NCI-H82 treated with DMSO at 0.1 percent for 48 hours (cell line): ENCODE results near the gene HSPG2.

Experiments used
- DNase-seq: peaks from one replicate; lab custom pipeline; 2025; ENCODE audit not compliant: unreplicated experiment; lab: John Stamatoyannopoulos, UW

The HSPG2 gene

DNA sequence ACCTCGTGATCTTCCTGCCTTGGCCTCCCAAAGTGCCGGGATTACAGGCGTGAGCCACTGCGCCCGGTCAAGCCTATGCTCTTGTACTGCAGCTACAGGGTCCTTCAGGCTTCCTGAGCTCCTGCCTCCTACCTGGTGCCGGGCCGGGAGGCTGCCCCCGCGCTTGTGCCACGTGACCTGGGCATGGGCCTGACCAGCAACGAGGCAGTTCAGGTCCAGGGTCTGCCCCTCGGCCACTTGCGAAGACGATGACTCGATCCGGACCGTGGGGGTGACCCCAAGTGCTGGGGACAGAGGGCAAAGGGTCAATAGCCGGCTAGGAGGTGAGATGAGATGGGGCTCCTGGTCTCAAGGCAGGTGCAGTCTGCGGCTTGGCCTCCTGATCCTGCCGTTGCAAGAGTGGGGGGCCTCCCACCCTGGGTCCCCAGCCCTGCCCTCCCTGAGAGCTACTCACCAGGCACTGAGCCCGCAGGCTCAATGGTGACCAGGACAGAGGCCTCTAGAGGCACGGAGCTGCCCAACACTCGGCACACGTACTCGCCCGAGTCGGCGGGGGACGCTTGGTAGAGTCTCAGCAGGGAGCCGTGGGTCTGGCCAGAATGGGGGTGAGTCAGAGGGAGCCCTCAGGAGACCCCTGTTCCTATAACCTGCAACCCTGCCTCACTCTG, 87.1 kb downstream of the HSPG2 start:
- DNase-seq, result no peak

DNA sequence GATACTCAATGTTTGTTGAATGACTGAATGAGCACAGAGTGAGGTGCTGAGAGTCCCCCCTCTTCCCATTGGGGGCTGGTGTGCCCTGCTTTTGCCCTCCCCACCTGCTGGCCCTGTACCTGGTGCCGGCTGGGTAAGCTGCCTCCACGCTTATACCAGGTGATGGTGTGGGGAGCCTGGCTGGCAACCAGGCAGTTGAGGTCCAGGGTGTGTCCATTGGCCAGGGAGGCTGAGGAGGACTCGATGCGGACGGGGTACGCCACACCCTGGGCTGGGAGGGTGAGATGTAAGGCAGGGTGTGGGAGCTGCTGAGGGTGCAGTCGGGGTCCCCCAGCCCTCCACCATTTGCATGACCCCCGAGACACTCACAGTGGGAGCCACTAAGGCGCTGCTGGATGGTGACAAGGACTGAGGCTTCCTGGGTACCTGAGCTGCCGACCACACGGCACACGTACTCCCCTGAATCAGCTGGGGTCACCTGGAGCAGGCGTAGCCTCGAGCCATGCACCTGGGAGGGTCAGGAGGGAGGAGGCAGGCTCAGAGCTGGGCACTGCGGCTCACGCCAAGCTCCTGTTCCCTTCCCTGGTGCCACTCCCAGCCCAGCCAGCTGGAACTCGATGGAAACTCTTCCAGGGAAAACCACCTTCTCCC, 88.5 kb downstream of the HSPG2 start:
- no peak for DNase-seq

DNA sequence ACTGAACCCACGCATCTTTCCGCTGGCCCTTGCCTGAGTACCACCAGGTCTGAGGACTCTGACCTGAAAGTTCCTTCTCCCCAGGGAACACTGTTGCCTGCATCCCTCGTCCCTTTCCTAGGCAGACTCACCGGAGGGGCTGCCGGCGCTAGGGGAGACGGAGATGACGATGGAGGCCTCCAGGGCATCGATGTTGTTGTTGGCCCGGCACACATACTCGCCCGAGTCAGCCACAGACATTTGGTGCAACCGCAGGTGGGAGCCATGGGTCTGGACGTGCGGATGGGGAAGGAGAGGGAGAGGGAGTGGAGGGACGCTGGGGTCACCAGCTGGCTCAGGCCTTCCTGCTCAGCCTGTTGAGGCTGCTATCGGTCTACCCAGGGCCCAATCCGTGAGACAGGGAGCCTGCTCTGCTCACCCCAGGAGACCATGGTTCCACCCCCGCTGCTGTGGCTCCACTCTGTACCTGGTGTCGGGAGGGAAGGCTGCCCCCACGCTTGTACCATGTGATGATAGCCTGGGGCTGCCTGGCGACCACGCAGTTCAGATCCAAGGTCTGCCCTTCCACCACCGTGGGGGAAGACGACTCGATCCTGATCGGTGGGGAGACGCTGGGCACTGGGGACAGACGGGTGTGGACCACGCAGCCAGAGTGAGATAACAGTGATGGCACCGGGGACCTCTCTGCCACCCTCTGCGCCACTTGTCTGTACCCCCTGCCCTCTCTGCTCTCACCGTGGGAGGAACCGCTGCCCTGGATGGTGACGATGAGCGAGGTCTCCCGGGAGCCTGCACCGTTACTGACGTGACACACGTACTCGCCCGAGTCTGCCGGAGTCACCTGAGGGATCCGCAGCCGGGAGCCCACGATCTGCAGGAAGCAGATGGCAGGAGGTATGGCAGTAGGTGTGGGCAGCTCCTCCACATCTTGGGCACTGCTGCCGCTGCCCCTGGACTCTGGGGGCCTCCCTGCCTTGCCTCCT, 89.6 kb downstream of the HSPG2 start:
- no peak for DNase-seq

DNA sequence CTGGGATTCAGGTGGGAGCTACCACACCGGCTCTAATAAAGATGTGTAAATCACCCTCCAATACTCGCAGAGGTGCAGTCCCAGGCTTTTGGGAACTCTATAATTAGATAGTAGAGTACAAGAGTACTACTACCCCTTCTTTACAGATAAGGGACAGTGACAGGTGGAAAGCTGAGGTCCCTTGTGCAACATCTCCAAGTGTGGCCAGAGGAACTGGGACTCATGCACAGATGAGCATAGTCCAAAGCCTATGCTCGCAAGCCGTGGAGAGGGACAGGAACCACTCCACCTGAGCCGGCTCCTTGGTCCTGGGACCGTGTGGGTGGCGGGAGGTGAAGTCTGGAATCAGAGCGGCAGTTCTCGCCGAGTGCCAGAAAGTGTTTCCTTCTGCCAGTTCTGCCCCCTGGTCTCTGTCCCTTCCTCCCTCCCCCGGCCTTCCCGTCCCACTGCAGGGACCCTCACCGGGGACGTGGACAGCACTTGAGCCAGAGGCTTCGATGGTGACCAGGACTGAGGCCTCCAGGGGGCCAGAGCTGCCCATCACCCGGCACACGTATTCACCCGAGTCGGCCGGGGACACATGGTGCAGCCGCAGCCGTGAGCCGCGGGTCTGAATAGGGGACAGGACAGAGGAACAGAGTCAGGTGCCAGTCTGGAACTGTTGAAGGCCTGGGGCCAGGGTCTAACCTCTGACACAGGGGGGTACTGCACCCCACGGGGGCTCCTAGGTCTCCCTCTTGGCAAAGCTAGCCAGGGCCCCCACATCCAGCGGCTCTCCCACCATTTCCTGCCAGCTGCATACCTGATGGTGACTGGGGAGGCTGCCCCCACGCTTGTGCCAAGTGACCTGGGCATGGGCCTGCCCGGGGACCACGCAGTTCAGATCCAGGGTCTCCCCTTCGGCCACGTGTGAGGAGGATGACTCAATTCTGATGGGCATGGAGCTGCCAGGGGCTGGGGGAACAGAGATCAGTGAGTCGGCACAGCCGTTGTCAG, 91.2 kb downstream of the HSPG2 start:
- no peak for DNase-seq

DNA sequence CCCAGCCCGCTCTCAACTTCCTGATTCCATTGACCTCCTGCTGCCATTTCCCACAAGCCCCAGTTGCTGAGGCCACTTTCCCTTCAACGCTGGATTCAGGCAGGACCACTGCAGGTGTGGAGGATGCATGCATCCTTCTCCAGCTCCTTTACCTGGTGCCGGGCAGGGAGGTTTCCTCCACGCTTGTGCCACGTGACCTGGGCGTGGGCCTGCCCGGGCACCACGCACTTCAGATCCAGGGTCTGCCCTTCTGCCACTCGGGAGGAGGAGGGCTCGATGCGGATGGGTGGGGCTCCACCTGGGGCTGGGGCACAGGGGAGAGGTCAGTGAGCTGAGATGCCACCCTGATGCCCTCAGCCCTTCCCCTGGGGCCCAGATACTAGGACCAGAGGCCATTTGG, 93.1 kb downstream of the HSPG2 start:
- DNase-seq, result no peak

DNA sequence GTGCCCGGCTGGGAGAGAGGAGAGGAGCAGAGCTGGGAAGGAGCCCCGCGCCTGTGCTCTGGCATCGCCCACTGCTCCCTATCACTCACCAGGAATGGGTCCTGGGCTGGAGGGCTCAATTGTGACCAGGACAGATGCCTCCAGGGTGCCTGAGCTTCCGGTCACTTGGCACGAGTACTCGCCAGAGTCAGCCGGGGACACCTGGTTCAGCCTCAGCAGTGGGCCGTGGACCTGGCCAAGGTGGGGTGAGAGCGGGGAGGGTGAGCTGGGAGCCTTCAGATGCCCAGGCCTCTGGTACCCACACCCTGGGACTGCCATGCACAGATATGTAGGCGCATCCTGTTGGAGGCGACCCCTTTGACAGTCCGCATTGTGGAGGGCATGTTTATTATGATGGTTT, 93.9 kb downstream of the HSPG2 start:
- DNase-seq, result no peak

DNA sequence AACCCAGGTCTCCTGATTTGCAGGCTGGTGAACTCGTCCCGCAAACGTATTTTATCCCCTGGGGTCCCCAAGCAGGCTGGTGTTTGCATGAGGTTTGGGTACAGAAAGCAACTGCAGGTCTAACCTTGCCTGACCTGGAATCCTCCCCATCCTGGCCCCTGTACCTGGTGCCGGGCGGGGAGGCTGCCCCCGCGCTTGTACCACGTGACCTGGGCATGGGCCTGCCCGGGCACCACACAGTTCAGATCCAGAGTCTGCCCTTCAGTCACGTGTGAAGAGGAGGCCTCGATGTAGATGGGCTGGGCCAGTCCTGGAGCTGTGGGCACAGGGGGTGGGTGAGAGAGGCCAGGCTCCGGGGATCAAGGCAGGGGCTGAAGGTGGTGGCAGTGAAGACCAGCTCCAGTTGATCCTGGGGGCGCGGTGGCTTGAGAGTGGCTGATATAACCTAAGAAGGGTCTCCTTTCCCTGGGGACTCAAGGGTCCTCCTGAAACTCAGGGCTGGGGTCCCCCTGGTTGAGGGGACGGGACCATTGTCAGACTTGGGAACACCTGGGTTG, 94.4 kb downstream of the HSPG2 start:
- no peak for DNase-seq

DNA sequence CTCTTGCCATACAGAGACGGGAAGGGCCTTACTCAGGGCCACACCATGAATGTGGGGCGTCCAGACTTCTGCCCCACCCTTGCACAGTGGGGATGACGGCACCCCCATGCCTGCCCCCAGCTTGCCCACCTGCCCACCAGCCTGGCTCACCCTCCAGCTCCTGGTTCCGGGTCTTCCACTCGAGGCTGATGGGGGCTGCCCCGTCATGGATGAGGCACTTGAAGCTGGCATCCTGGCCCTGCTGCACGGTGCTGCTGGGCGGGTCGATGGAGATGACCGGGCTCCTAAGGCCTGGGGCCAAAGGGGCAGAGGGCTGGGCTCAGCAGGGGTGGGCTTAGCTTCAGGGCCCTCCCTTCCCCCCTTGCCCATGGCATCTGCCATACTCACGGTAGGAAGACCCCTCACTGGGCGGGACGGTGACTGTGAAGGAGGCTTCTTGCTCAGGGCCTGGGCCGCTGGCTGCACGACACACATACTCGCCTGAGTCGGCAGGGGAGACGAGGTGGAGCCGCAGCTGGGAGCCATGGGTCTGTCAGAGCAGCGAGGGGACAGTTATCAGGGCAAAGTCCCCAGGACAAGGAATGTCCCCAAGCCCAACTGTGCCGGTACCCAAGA, 95.2 kb downstream of the HSPG2 start:
- DNase-seq, result no peak

DNA sequence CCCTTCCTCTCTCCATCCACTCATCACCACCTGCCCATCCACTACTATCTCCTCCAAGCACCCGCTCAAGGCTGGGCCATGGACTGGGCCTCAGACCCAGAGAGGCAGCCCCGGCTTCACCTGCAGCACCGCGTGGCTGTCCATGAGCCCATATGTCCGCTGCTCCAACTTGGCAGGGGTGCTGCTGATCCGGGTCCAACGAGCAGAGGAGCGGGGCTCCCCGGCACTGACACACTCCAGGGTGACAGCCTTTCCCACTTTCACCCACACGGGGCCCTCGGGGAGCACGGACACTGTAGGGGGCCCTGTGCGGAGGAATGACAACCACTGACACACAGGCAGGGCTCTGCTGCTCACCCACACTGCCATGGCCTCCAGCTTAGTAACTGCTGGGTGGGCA, 96.1 kb downstream of the HSPG2 start:
- no peak for DNase-seq

DNA sequence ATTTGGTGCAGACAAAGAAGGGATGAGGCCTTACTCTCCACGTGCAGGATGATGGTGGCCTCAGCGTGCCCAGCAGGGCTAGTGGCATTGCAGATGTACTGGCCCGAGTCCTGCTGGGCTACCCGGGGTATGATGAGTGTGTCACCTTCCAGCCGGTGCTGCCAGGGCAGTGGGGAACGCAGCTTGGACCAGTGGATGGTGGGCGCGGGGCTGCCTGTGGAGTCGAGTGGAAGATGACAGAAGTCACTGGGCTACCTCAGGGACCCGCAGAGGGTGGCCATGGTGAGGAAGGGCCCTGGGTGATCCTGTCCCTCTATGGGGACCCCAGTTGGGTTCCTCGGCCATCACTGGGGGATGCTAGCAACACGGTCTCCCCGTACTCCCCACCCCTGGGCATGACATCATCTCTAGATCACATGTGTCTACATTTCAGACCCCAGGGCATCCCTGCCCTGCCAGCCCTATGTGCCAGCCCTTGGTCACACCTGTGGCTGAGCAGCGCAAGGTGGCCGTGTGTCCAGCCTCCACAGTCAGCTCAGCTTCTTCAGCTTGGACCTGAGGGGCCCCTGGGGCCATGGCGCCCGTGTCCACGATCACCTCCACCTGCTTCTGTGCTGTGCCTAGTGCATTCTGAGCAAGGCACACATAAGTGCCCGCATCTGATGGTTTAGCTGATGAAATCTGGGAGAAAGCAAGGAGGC, 97.6 kb downstream of the HSPG2 start:
- no peak for DNase-seq

DNA sequence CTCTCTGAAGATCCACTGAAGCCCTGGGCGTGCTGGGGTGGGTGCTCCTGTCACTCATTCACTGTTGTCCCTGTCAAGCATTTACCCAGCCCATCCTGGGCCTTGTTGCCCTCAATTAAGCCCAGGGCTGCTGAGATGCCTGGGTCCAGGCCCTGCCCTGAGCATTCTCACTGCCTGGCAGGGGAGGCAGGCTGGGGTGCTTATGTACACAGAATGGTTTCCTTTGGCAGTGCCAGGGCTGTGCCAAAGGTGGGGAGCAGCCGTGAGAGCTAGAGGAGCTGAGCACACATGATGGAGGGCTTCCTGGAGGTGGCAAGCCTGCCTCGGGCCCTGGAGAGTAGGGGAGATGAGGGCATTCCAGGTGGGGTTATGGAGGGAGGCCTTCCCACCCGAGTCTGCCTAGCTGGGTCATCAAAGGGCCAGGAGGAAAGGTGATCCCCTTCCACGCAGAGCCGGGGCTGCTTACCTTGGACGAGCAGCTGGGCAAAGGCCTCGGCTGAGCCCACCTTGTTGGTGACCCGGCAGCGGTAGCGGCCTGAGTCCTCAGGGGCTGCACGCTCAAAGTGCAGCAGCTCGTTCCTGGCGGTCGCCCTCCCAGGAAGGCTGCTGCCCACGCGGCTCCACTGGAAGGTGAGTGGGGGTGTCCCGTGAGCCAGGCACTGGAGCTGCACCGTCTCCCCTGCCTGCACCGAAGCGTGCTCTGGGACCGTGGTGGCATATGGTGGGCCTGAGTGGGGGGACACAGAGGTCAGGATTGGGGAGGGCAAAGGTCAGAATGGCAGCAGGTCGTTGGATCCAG, 98.6 kb downstream of the HSPG2 start:
- no peak for DNase-seq

DNA sequence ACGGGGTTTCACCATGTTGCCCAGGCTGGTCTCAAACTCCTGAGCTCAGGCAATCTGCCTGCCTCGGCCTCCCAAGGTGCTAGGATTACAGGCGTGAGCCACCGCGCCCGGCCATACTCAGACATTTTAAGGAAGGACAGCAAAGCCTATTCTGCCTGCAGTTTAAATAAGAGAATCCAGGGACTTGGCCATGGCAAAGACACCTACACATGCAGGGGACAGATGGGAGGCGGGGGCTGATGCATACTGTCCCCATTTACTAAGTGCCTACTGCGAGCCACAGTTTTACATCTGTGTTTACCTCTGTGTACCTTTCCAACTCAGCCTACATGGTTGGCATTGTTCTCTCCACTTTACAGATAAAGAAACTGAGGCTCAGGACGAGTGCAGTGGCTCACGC, 99.6 kb downstream of the HSPG2 start:
- DNase-seq, result no peak

DNA sequence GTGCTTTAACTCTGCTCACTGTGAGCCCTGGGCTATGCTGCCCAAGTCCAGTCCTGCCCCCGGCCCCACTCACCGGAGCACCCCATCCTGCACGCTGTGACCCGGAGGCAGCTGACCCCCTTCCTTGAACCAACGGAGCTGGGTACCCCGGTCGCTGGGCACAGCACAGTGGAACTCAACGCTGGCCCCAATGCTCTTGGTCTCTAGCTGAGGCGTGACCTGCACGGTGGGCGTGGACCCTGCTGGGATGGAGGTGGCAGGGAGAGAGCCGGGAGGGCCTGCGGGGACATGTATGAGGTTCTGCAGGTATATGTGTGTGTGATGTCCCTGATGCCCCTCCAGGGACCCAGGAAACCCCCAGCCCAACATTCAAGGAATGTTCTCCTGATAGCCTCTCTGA, 100.4 kb downstream of the HSPG2 start:
- DNase-seq, result no peak

DNA sequence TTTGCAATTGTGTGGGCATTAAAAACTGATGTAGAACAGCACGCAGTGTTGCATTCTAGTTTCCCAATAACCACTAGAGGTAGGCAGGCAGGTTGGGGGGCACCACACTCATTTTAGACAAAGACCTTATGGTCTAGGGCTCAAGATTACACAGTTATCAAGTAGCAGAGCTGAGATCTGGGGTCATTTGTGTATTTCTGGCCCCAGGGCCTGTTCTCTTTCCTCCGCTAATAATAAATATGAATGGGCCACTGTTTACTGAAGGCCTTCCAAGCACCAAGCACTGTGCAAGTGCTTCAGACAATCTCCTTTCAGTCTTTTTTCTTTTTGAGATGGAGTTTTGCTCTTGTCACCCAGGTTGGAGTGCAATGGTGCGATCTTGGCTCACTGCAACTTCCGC, 101.1 kb downstream of the HSPG2 start:
- DNase-seq, result no peak

DNA sequence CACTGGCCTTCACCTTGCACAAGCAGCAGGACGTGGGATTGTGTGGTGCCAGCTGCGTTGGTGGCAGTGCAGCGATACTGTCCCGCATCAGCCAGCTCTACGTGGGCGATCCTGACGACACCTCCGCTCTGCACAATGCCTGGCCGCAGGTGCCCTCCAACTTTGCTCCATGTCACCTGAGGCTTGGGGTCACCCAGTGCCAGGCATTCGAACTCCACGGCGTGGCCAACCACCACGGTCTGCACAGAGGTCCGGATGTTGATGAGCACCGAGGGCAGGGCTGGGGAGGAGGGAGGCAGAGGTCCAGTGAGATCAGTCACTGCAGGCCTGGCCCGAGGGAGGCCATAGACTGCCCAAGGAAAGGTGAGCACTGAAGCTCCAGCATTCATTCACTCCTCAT, 102.4 kb downstream of the HSPG2 start:
- DNase-seq, result no peak

DNA sequence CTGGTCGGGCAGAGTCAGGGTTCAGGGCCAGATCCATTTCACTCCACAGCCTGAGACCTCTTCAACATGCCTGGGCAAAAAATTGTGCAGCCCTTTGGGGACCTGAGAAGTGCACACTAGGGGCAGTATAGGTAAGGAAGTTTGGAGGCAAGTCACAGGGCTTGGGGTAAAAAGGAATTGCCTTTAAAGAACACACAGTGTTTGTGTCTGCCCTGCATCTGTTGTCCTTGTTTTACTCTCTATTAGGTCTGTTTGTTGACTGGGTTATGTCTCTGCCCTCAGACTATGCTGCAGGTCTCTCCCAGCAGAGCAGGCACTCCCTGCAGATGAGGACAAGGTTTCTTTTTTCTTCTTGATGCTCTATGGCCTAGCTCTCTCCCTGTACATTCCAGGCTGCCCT, 103.0 kb downstream of the HSPG2 start:
- DNase-seq, result no peak

DNA sequence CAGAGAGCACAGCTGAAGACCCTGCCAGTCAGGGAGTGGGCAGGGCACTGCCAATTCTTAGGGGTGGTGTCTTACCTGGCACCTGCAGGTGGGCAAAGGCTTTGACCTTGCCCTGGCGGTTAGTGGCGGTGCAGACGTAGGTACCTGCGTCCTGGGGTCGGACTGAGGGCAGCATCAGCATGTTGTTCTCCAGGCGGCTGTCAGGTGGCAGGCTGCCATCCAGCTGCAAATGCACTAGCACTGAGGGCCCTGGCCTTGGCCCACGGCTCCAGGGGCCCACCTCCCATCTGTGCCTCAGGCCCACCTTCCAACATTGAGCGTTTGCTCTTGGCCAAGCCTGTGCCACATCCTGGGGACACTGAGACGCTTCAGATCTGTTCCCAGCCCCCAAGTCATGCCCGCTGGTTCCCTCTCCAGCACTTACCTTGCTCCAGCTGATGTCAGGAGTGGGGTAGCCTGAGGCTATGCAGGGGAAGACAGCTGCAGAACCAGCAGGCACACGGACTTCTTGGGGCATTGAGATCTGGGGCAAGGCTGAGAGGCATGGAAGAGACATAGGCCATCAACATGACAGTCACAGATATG, 103.6 kb downstream of the HSPG2 start:
- DNase-seq, result no peak

DNA sequence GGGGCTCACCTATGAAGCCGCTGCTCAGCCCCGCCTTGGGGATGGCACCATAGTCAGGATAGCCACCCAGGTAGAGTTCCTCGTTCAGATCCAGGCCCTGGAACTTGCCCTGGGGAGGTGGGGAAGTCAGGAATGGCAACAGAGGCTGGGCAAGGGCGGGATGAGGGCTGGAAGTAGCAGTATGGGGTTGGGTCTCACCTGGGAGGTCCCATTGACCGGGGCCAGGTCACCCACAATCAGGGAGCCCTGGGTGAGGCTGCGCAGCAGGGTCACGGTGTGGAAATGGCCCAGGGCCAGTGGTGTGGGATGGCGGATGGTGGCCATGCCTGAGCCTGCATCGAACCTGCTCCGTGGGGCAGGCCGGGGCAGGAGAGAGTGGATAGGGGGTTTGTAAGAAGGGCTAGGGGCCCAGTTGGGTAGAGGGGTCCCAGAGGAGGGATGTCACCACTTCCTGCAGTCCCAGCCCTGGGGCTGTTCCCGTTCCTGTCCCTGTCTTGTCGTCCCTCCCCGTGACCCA, 105.6 kb downstream of the HSPG2 start:
- no peak for DNase-seq
